GM11168 (cell line): ENCODE results near the gene SLC6A18.
"Not testable (repeated sequence)": the region's sequence is repeated elsewhere in the genome, so short reads cannot be mapped to it uniquely, and the experiment has no call there.

Source experiments
- in situ Hi-C: fragments of 300-500 bp; cut with MboI; formaldehyde crosslinking; loops from one replicate; pipeline ENCODE4 v1.12.0; 2022; ENCODE audit warnings: low sequenced_read_pairs; ENCODE audit not compliant: unreplicated experiment

The SLC6A18 gene

GRCh38 chr5:1268666-1269065 lies 43.5 kb downstream of the SLC6A18 start:
- in situ Hi-C loops, result loop anchor here (5.0 kb wide), 1 partner anchor 39 kb away; no protein-coding TSS in a partner anchor

GRCh38 chr5:1270426-1270825 lies 45.2 kb downstream of the SLC6A18 start:
- in situ Hi-C loops, result no loop called here

DNA sequence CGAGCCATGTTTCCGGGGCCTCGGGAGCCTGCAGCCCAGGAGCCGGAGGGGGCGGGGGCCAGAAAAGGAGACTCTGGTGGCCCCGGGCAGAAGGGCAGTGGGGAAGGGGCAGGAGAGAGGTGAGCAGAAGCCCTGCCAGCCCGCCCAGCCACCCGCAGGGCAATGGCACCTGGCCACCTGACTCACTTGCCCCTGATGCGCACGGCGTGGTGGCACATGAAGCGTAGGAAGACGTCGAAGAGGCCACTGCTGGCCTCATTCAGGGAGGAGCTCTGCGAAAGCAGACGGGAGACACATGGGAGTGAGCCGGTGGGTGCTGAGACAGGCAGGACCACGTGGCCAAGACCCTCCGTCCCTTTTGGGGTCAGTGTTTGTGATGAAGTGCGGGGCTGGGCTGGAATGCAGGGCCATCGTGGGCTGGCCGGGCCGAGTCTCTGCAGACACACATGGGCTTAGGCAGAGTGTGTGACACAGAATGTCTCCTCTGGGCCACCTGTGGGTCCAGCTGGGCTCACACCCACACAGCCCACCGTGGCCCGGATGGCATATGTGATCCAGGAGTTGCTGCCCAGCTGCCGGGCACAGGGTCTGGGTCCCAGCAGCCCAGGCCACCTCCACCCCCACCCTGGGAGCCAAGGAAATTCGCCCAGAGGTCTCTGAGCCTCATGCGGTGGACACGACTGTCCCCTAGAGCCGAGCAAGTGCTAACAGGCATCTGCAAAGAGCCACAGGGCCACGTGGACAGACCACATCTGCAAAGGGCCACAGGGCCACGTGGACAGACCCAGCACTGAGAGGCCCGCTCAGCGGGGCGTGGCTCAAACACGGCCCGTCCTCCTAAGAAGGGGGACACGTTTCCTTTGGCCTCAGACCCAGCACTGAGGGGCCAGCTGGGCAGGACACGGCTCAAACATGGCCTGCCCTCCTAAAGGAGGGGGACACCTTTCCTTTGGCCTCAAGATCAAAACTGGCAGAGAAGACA lies 46.0 kb downstream of the SLC6A18 start:
- in situ Hi-C loops, result no loop called here

DNA sequence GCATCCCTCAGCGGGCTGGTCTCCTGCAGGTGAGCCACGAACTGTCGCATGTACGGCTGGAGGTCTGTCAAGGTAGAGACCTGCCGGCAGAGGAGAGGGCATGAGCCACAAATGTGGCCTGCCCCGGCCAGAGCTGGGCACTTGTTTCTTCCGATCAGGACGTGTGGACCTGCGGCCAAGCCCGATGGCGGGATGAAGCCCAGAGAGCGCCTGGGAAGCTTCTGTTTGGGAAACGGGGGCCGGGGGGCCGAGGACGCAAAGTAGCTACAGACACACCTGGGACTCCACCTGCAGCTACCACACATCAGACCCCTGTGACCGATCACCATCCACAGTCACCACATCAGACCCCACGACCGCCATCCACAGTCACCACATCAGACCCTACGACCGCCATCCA lies 47.0 kb downstream of the SLC6A18 start:
- in situ Hi-C loops, result no loop called here

DNA sequence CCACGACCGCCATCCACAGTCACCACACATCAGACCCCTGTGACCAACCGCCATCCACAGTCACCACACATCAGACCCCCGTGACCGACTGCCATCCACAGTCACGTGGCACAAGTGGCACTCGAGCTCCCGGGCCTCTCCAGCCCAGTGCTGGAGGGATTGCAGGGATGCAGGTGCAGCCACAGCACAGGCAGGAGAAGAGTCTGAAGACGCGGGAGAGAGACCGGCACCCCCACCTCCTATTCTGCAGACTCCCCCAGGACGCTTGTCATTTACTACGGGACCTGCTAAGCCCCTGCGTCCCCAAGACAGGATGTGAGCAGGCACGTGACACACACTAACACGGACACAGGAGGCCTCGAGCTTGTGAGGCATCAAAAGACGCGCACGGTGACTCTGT lies 48.6 kb downstream of the SLC6A18 start:
- in situ Hi-C loops, result no loop called here

DNA sequence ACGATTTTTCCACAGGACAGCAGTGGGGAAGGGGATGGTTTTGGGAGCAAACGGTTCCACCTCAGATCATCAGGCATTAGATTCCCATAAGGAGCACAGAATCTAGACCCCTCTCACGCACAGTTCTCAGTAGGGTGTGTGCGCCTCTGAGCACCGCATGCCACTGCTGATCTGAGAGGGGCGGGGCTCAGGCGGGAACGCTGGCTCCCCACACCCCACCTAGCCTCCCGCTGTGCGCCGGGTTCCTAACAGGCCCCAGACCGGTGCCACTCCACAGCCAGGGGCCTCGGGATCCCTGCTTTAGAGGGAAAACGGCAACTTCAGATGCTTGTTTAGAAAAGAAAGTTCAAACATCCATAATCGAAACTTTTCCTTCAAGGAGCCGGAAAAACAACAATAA lies 49.3 kb downstream of the SLC6A18 start:
- in situ Hi-C loops, result no loop called here

DNA sequence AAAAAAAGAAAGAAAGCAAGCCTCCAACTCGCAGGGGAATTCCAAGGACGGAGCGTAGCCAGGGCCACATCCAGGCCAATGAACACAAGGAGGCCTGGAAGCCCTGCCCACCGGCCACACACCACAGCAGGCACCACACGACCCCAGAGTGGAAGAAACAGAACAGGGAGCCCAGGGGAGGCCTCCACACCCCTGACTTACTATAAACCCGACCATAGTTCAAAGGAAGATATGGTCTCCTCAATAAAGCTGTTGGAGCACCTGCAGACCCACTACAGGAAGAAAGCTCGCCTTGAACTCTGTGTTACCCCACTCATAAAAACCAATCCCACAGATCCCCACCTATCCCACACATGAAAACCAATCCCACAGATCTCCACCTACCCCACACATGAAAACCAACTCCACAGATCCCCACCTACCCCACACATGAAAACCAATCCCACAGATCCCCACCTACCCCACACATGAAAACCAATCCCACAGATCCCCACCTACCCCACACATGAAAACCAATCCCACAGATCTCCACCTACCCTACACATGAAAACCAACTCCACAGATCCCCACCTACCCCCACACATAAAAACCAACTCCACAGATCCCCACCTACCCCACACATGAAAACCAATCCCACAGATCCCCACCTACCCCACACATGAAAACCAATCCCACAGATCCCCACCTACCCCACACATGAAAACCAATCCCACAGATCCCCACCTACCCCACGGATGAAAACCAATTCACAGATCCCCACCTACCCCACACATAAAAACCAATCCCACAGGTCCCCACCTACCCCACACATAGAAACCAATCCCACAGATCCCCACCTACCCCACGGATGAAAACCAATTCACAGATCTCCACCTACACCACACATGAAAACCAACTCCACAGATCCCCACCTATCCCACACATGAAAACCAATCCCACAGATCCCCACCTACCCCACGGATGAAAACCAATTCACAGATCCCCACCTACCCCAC lies 50.5 kb downstream of the SLC6A18 start:
- in situ Hi-C loops, result not testable (repeated sequence)

DNA sequence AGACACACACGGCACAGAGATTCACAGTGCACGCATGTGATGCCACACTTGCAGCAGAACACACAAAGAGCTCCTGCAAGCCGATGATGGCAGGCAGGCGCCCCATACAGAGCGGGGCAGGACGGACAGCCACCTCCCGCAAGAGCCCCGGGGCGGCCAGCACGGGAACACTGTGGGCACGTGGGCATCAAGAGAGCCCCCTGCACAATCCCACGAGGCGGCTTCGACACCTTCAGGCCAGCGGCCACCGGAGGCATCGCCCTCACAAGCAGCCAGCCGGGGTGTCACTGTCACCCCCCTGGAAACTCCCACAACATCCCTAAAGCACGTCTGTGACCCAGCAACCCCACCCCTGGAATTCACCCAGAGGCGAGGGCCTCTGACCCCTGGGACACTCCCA lies 51.7 kb downstream of the SLC6A18 start:
- in situ Hi-C loops, result no loop called here

DNA sequence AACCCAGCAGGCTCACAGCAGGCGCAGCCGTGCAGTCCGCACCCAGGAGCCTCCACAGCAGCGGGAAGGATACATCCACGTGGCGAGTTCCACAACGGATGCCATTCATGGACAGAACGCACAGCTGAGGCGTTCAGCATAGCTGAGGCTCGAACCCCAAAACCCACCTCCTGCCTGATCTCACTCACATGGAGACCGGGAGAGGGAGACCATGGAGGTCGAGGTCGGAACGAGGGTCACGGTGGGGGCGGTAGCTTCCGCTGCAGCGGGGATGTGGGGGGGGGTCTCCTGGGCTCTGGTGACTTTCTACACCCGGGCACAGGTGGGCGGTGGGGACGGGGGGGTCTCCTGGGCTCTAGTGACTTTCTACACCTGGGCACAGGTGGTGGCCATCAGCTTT lies 52.1 kb downstream of the SLC6A18 start:
- in situ Hi-C loops, result no loop called here

DNA sequence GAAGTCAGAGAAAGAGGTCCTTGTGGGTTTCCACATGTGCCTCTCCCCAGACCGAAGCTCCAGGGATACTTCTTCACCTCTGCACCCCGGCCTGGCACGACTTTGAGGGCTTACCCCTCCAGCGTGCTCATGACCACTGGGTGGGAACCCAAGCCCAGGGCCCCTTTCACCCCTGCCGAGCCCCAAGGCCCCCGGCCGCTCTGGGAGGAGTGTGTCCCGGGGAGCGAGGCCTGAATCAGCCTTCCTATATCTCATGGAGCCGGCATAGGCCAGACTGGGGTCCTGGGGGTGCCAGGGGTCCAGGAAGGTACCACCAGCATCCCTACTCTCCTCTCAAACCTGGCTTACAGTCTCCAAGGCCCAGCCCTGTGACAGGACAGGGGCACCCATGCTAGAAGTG lies 52.6 kb downstream of the SLC6A18 start:
- in situ Hi-C loops, result no loop called here

DNA sequence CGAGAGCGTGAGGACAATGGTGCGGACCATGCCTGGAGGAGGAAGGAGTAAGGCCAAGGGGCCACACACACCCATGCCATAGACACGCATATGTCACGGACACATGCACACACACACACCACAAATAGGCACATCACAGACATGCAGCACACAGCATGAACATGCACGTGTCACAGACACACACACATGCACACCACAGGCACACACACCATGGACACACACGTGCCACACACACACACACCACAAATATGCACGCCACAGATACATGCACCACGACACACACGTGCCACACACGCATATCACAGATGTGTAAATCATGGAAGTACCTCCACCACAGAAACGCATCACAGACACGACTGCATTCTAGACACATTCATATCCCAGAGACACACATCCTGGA lies 53.0 kb downstream of the SLC6A18 start:
- in situ Hi-C loops, result no loop called here

DNA sequence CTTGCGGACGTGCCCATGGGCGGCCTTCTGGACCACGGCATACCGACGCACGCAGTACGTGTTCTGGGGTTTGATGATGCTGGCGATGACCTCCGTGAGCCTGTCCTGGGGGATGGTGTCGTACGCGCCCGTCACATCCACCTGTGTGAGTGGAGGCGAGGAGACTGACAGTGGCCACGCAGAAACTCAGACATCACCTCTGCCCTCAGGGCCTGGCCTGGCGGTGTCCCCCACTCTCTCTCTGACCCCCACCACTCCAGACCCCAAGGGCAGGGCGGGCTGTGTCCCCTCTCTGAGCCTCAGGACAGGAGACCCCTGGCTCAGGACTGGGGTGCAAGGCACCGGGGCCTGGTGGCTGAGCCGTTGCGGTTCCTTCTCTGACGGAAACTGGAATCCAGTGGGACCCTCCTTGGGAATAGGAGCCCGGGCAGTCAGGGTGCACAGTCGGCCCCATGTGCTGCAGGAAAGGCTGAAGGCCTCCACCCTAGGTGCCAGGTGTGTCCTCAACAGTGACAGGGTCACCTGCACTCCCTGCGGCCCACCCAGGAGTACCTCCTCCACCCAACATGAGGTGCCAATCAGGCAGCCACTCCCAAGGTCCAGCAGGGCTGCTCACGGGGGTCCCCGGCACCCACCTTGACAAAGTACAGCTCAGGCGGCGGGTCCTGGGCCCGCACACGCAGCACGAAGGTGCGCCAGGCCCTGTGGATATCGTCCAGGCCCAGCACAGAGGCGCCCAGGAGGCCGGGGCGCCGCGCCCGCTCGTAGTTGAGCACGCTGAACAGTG lies 53.7 kb downstream of the SLC6A18 start:
- in situ Hi-C loops, result no loop called here

DNA sequence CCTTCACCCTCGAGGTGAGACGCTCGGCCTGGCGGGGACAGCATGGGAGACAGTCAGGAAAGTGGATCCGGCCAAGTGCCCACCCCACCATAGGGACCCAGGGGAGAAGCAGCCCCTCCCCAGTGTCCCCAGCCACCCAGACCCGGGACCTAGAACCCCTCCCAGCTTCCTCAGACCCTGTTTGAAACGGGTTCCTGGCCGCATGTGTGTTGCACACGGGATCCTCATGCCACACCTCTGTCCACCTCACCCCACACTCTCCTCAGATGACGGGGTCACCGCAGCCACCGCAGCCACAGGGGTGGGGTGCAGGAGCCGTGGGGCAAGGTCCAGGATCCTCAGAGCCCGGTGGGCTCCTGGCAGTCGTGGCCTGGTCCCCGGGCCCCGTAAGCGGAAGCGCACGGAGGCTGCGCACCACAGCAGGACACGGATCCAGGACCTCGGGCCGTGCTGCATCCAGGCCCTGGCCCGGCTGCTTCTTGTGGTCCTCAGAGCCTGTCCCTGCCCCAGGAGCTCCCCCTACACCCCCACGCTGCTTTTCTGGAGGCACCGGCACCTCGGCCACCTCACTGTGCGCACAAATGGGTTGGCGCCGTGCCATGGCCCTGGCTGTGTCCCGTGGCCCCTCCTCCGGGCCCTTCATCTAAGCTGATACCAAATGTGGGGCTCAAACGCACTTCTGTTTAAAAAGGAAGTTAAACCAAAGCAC lies 54.4 kb downstream of the SLC6A18 start:
- in situ Hi-C loops, result no loop called here

DNA sequence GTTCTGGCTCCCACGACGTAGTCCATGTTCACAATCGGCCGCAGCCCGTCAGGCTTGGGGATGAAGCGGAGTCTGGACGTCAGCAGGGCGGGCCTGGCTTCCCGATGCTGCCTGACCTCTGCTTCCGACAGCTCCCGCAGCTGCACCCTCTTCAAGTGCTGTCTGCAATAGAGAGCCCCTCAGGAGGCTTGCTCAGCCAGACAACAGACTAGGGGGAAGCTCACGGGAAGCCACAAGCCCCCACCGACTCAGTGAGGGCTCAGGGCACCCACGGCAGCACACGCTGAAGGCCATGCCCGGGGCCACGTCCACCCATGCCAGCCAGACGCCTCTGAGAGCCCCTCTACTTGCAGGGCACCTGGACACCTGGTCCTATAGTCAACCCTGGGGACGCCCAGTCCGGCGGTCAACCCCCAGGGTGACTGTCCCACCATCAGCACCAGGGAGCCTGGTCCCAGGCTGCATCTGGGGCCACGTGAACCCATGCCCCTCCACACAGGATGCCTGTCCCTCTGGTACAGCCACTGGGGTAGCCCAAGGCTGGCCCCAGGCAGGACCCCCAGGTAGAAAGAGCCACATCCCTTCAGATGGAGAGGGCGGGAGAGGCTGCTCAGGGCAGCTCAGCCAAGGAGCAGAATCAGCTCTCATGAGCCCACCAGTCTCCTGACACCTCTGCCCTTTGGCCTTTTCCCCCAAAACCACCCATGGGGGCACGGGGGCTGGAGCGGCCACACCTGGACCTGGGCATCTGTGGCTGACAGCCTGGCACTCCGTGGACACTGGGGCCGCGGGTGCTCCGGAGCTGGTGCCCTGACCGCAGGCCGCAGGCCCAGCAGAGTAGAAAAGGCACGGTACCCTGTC lies 55.2 kb downstream of the SLC6A18 start:
- in situ Hi-C loops, result no loop called here

GRCh38 chr5:1281038-1281882 lies 56.1 kb downstream of the SLC6A18 start:
- in situ Hi-C loops, result no loop called here

GRCh38 chr5:1282131-1282992 lies 57.2 kb downstream of the SLC6A18 start:
- in situ Hi-C loops, result no loop called here
